Caki2 (cell line): ENCODE data around the gene C22orf15. TPM values are rescaled to one million over a fixed set of nuclear protein-coding genes. Genes with fewer than 3 reads are reported as not detected.
A peak's percentile ranks its signal among the peaks of the same experiment; 100 is the strongest.
"Not testable (repeated sequence)": the region's sequence is repeated elsewhere in the genome, so short reads cannot be mapped to it uniquely, and the experiment has no call there.

ENCODE experiments used
- DNase-seq: peaks from one replicate; pipeline ENCODE4 v3.0.0-alpha.2; 2015; ENCODE audit warnings: low read depth
- in situ Hi-C: cut with HindIII; loops from 2 replicates; pipeline ENCODE4 v1.10.0; 2016; ENCODE audit warnings: low sequenced_read_pairs, low pct_unique_long_range_greater_than_20kb, mixed read lengths
- total RNA-seq: library from RNA; depleted of rRNA; stranded (reverse); fragments of >200 nt; shearing (Covaris generic); gene quantifications from 2 replicates; pipeline ENCODE4 v1.2.3, GENCODE V29; 2014; ENCODE audit warnings: low replicate concordance; rRNA removed

C22orf15 gene
- not detected in 2 replicates for total RNA-seq

- no peak for DNase-seq
- in situ Hi-C loops, result no loop called here
These were observed at the start of gene C22orf15 for GRCh38 chr22:23762842-23763578. TSS of gene C22orf15 (plus strand) at chr22:23762990. CDS start at chr22:23763307, 317 bp downstream.

GRCh38 chr22:23713696-23714595 lies 48.8 kb upstream of the C22orf15 start:
- DNase-seq, result no peak
- in situ Hi-C loops, result no loop called here

GRCh38 chr22:23714596-23715578 lies 47.9 kb upstream of the C22orf15 start:
- in situ Hi-C loops, result no loop called here
- no peak for DNase-seq

DNA sequence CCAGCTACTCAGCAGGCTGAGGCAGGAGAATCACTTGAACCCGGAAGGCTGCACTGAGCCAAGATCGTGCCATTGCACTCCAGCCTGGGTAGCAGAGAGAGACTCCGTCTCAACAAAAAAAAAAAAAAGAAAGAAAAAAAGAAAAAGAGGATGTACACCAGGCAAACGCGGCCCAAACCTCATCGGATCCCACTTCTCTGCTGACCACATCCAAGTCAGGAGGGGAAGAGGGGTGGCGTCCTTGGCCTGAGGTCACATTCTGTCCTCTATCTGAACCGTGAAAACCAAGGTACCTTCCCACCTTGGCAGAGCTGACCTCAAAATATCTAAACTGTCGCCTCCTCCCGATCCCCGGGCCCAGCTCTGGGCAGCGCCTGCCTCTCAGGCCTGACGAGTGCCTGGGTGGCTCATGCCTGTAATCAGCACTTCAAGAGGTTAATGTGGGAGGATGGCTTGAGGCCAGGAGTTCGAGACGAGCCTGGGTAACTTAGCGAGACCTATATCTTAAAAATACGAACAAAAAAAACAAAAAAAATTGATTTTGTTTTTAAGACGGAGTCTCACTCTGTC lies 46.9 kb upstream of the C22orf15 start:
- in situ Hi-C loops, result no loop called here

GRCh38 chr22:23716811-23717801 lies 45.7 kb upstream of the C22orf15 start:
- in situ Hi-C loops, result no loop called here
- DNase-seq, result peak; percentile 81

More for the DNA sequence above, 46.9 kb upstream of the C22orf15 start:
- no peak for DNase-seq

DNA sequence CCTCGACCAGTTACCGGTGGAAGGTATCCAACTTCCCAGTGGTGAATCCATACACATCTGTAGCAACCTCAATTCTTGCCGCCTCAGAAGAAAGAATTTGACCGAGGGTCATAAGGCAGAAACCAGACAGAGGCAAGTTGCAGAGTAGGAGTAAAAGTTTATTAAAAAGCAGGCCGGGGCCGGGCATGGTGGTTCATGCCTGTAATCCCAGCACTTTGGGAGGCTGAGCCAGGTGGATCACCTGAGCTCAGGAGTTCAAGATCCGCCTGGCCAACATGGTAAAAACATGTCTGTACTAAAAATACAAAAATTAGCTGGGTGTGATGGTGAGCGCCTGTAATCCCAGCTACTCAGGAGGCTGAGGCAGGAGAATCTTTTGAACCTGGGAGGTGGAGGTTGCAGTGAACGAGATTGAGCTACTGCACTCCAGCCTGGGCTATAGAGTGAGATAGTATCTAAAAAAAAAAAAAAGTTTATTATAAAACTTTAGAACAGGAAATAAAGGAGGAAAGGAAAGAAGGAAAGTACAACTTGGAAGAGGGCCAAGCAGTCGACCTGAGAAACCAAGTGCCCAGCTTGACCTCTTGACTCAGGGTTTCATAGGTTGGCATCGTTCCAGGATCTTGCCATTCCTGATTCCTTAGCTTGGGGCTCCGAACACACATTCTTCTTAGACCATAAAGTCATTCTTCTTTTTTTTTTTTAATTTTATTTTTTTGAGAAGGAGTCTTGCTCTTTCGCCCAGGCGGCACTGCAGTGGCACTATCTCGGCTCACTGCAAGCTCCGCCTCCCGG lies 44.2 kb upstream of the C22orf15 start:
- DNase-seq, result peak; percentile 10
- in situ Hi-C loops, result no loop called here

GRCh38 chr22:23720855-23721254 lies 41.9 kb upstream of the C22orf15 start:
- in situ Hi-C loops, result no loop called here
- no peak for DNase-seq

- DNase-seq, result no peak
- in situ Hi-C loops, result no loop called here
These were observed 40.6 kb upstream of the C22orf15 start for GRCh38 chr22:23722160-23722559.

- no peak for DNase-seq
- in situ Hi-C loops, result no loop called here
These were observed 40.1 kb upstream of the C22orf15 start for GRCh38 chr22:23722724-23723123.

- in situ Hi-C loops, result not testable (repeated sequence)
These were observed 34.7 kb upstream of the C22orf15 start for GRCh38 chr22:23728108-23728507.

DNA sequence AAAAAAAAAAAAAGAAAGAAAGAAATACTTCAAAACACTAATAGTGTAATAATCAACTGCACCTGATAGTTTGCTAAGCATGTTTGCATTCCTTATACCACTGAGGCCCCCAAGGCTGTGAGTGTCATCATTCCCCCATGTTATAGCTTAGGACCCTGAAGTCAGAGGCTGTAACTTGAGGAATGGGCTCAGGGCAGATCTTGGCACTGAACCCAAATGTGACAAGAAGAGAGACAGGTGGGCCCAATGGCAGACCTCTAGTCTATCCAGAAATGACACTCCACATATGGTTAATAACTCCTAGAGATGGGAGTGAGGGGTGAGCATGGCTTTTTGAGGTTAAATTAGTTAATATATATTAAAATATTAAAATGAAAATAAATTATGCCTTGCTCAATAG lies 25.1 kb upstream of the C22orf15 start:
- DNase-seq, result no peak
- in situ Hi-C loops, result no loop called here

More at GRCh38 chr22:23728108-23728507, 34.7 kb upstream of the C22orf15 start:
- not testable (repeated sequence) for DNase-seq

- no peak for DNase-seq
- in situ Hi-C loops, result no loop called here
These were observed 20.1 kb upstream of the C22orf15 start for GRCh38 chr22:23742505-23743264.

- in situ Hi-C loops, result no loop called here
- no peak for DNase-seq
These were observed 19.5 kb upstream of the C22orf15 start for GRCh38 chr22:23743303-23743705.

DNA sequence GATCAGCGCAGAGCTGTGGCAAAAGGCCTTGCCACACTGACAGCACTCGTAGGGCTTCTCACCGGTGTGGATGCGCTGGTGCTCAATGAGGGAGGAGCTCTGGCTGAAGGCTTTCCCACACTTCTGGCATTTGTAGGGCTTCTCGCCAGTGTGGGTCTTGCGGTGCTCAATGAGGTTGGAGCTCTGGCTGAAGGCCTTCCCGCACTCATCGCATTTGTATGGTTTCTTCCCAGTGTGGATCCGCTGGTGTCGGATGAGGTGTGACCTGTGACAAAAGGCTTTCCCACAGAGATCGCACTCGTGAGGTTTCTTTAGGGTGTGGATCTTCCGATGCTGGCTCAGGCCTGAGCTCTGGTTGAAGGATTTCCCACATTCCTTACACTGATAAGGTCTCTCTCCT lies 18.8 kb upstream of the C22orf15 start:
- in situ Hi-C loops, result no loop called here

GRCh38 chr22:23744485-23744884 lies 18.3 kb upstream of the C22orf15 start:
- in situ Hi-C loops, result no loop called here
- DNase-seq, result no peak

More for the DNA sequence above, 18.8 kb upstream of the C22orf15 start:
- no peak for DNase-seq
